ENCODE data around the gene MSANTD1. TPM values are rescaled to one million over a fixed set of nuclear protein-coding genes. Genes with fewer than 3 reads are reported as not detected.

Gene MSANTD1
- total RNA-seq, 1 experiment from 2014 or later, result 0.77 TPM

DNA sequence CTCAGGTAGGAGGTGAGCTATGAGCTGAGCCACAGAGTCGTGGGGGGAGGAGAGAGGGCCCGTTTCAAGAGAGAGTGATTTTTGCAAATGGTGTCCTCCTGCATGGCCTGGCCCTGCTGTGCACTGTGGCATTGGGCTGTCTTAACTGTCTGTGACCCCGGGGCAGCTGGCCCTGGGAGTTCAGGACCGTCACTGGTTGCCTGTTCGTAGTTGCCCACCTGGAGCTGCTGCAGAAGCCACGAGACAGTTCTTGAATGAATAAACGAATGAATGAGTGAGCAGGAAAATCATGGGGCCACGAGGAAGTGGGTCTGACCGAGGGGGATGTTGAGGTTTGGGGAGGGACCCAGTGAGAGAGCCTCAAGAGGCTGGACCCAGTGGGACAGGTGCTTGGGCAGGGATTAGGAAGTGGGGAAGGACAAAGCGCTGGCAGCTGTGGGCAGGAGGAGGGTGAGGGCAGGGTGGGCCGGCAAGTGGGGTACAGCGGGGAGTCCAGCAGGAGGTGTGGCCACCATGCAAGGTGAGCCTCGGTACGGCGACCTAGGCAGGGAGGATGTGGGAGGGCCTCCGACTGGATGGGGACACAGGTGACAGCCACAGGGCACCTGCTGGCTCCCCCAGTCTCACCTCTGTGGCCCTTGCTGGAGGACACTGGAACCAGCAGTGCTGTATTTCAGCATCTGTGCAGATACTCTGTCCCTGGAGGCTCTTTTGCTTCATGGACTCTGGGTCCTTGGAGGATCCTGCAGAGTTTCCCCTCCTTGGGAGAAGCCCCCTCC lies 54.0 kb downstream of the MSANTD1 start:
- TF ChIP-seq EZH2phosphoT487 (IDR thresholded peaks at IDR 0.05; ENCODE audit: borderline replicate concordance, low read length) (no peak), CTCF (conservative IDR thresholded peaks at IDR 0.05; ENCODE audit: low read depth, low read length) (no peak), EZH2 (IDR thresholded peaks at IDR 0.05; ENCODE audit: low read length, unreplicated experiment) (no peak)
- POLR2A ChIA-PET (ENCODE audit: unreplicated experiment), result no interaction called here
- no peaks in the 10 kb centered on the region for H3K27me3 ChIP-seq (ENCODE audit: low read length)
- no peak overlapping the region for H3K4me3 ChIP-seq (ENCODE audit: low read length)
- H2AFZ ChIP-seq (ENCODE audit: low read length), result no peak overlapping the region
- H3K9me2 ChIP-seq (replicated peaks; ENCODE audit: low read length), result no peaks in the 10 kb centered on the region
- H3K9me3 ChIP-seq (ENCODE audit: low read length), result no peaks in the 10 kb centered on the region
- H3K36me3 ChIP-seq (ENCODE audit: low read depth, low read length), result no peaks in the 10 kb centered on the region
- no peak overlapping the region for H3K27ac ChIP-seq (ENCODE audit: low read length)
- no peak for DNase-seq
- intact Hi-C loops (cut with micrococcal nuclease), result no loop called here
- CTCF ChIA-PET, result no interaction called here
- H3F3A ChIP-seq (ENCODE audit: low read length, unreplicated experiment), result no peaks in the 10 kb centered on the region
- 0 out of 2 replicates have a peak, but pooled peaks cover 3% of the 10 kb centered on the region for H3K79me2 ChIP-seq (ENCODE audit: low read length)
- ATAC-seq, result no peak
- H3K4me1 ChIP-seq (ENCODE audit: insufficient read depth, low read length), result no peaks in the 10 kb centered on the region
- no peak overlapping the region for H3K4me2 ChIP-seq (ENCODE audit: low read length)
- BruUV-seq (replicated peaks), result no TSS peak
- no peaks in the 10 kb centered on the region for H4K20me1 ChIP-seq (ENCODE audit: low read length)
- no peak overlapping the region for H3K9ac ChIP-seq (ENCODE audit: low read length)

GRCh38 chr4:3303565-3303824 lies 54.5 kb downstream of the MSANTD1 start:
- Histone ChIP-seq H3K4me1 (ENCODE audit: insufficient read depth, low read length) (no peaks in the 10 kb centered on the region), H3K36me3 (ENCODE audit: low read depth, low read length) (no peaks in the 10 kb centered on the region), H2AFZ (ENCODE audit: low read length) (no peak overlapping the region), H3K27me3 (ENCODE audit: low read length) (no peaks in the 10 kb centered on the region), H3K4me3 (ENCODE audit: low read length) (no peak overlapping the region), H3F3A (ENCODE audit: low read length, unreplicated experiment) (no peaks in the 10 kb centered on the region), H3K9me3 (ENCODE audit: low read length) (no peaks in the 10 kb centered on the region), H3K9ac (ENCODE audit: low read length) (no peak overlapping the region), H3K9me2 (replicated peaks; ENCODE audit: low read length) (no peaks in the 10 kb centered on the region), H4K20me1 (ENCODE audit: low read length) (no peaks in the 10 kb centered on the region), H3K27ac (ENCODE audit: low read length) (no peak overlapping the region), H3K4me2 (ENCODE audit: low read length) (no peak overlapping the region), H3K79me2 (ENCODE audit: low read length) (0 out of 2 replicates have a peak, but pooled peaks cover 3% of the 10 kb centered on the region)
- ChIA-PET CTCF (no interaction called here), POLR2A (ENCODE audit: unreplicated experiment) (no interaction called here)
- no TSS peak for BruUV-seq (replicated peaks)
- TF ChIP-seq CTCF (conservative IDR thresholded peaks at IDR 0.05; ENCODE audit: low read depth, low read length), result no peak
- TF ChIP-seq EZH2 (IDR thresholded peaks at IDR 0.05; ENCODE audit: low read length, unreplicated experiment), result no peak
- no peak for TF ChIP-seq EZH2phosphoT487 (IDR thresholded peaks at IDR 0.05; ENCODE audit: borderline replicate concordance, low read length)
- intact Hi-C loops (cut with micrococcal nuclease), result no loop called here
- DNase-seq (no peak), ATAC-seq (no peak)

GRCh38 chr4:3303923-3304710 lies 55.2 kb downstream of the MSANTD1 start:
- TF ChIP-seq EZH2phosphoT487 (IDR thresholded peaks at IDR 0.05; ENCODE audit: borderline replicate concordance, low read length), result no peak
- H3K79me2 ChIP-seq (ENCODE audit: low read length), result 0 out of 2 replicates have a peak, but pooled peaks cover 3% of the 10 kb centered on the region
- no peaks in the 10 kb centered on the region for H3K9me2 ChIP-seq (replicated peaks; ENCODE audit: low read length)
- H3K9me3 ChIP-seq (ENCODE audit: low read length), result no peaks in the 10 kb centered on the region
- H3K9ac ChIP-seq (ENCODE audit: low read length), result no peak overlapping the region
- H3K27ac ChIP-seq (ENCODE audit: low read length), result no peak overlapping the region
- intact Hi-C loops (cut with micrococcal nuclease), result no loop called here
- H3K27me3 ChIP-seq (ENCODE audit: low read length), result no peaks in the 10 kb centered on the region
- no peak for DNase-seq
- ChIA-PET CTCF (no interaction called here), POLR2A (ENCODE audit: unreplicated experiment) (no interaction called here)
- H3K4me1 ChIP-seq (ENCODE audit: insufficient read depth, low read length), result no peaks in the 10 kb centered on the region
- BruUV-seq (replicated peaks), result no TSS peak
- no peak overlapping the region for H2AFZ ChIP-seq (ENCODE audit: low read length)
- H3F3A ChIP-seq (ENCODE audit: low read length, unreplicated experiment), result no peaks in the 10 kb centered on the region
- H3K36me3 ChIP-seq (ENCODE audit: low read depth, low read length), result no peaks in the 10 kb centered on the region
- no peaks in the 10 kb centered on the region for H4K20me1 ChIP-seq (ENCODE audit: low read length)
- ATAC-seq, result no peak
- no peak overlapping the region for H3K4me2 ChIP-seq (ENCODE audit: low read length)
- H3K4me3 ChIP-seq (ENCODE audit: low read length), result no peak overlapping the region

Measured in PC-3 (cell line).